HepG2 (cell line): Measurements from ENCODE around the gene DLX3. TPM values are rescaled to one million over a fixed set of nuclear protein-coding genes. Genes with fewer than 3 reads are reported as not detected.
A peak's percentile ranks its signal among the peaks of the same experiment; 100 is the strongest.

ENCODE experiments used
- EED ChIP-seq: sonication (generic); formaldehyde crosslinking; IDR thresholded peaks from 2 replicates; pipeline ENCODE4 v1.5.0; 2020; ENCODE audit warnings: mild to moderate bottlenecking, missing genetic modification reagents
- GPN1 ChIP-seq: sonication (generic); formaldehyde crosslinking; IDR thresholded peaks from 2 replicates; pipeline ENCODE4 v1.5.1; 2020; ENCODE audit warnings: missing genetic modification reagents, borderline replicate concordance
- MED8 ChIP-seq: sonication (generic); formaldehyde crosslinking; IDR thresholded peaks from 2 replicates; pipeline ENCODE4 v1.8.1; 2023; ENCODE audit warnings: mild to moderate bottlenecking, missing genetic modification reagents; ENCODE audit not compliant: insufficient replicate concordance
- MIER3 ChIP-seq: IDR thresholded peaks from 2 replicates; pipeline ENCODE4 v1.6.1; 2016; ENCODE audit warnings: missing compliant biosample characterization, borderline replicate concordance
- NR2F6 ChIP-seq, 2 experiments: IDR thresholded peaks; 2 replicates each; pipeline ENCODE4 v1.6.1; 2016; ENCODE audit warnings: antibody characterized with exemption in 1 of 2, mild to moderate bottlenecking in 1 of 2
- PRPF4 ChIP-seq: fragments of 200-400 bp; formaldehyde crosslinking; IDR thresholded peaks from 2 replicates; pipeline ENCODE4 v1.6.1; 2016; ENCODE audit warnings: low read length, low read depth; ENCODE audit not compliant: poor library complexity, severe bottlenecking
- REL ChIP-seq: sonication (generic); formaldehyde crosslinking; conservative IDR thresholded peaks from 2 replicates; pipeline ENCODE4 v1.8.0; 2022; ENCODE audit warnings: mild to moderate bottlenecking, missing genetic modification reagents, moderate library complexity
- SALL1 ChIP-seq: sonication (generic); formaldehyde crosslinking; IDR thresholded peaks from 2 replicates; pipeline ENCODE4 v1.8.0; 2022; ENCODE audit warnings: mild to moderate bottlenecking, missing genetic modification reagents
- SRF ChIP-seq: IDR thresholded peaks from 2 replicates; pipeline ENCODE4 v1.6.1; 2011; ENCODE audit warnings: mild to moderate bottlenecking, low read depth, low read length, moderate library complexity
- STAG1 ChIP-seq: sonication (generic); formaldehyde crosslinking; IDR thresholded peaks from 2 replicates; pipeline ENCODE4 v1.4.0; 2020; ENCODE audit warnings: missing genetic modification reagents
- TARDBP ChIP-seq: sonication (generic); formaldehyde crosslinking; IDR thresholded peaks from 2 replicates; pipeline ENCODE4 v1.8.0; 2022; ENCODE audit warnings: mild to moderate bottlenecking, missing genetic modification reagents
- ZNF335 ChIP-seq: sonication (generic); formaldehyde crosslinking; IDR thresholded peaks from 2 replicates; pipeline ENCODE4 v1.4.0; 2020; ENCODE audit warnings: missing genetic modification reagents
- ZNF761 ChIP-seq: sonication (generic); formaldehyde crosslinking; conservative IDR thresholded peaks from 2 replicates; pipeline ENCODE4 v1.4.0; 2020; ENCODE audit warnings: mild to moderate bottlenecking, missing genetic modification reagents
- polyA plus RNA-seq, 8 experiments: library from polyadenylated mRNA; depleted of rRNA in 3 of 8; stranded (reverse) in 7 of 8; unstranded in 1 of 8; fragments of >200 nt; fragmentation: Illumina TruSeq in 4 of 8; extraction: Trizol in 4 of 8; gene quantifications; 2 replicates each; pipeline versions ENCODE4 v1.2.1 to v1.2.3, GENCODE V29; 2011 to 2016; ENCODE audit warnings: low read depth in 4 of 8, missing spikeins in 1 of 8, mixed read lengths in 1 of 8; ENCODE audit not compliant: insufficient read depth in 1 of 8
- total RNA-seq, 5 experiments: library from RNA; depleted of rRNA; stranded (reverse); fragments of >200 nt; fragmentation: Illumina TruSeq; extraction: Trizol; gene quantifications; 2 replicates each; pipeline ENCODE4 v1.2.3, GENCODE V29; 2016; ENCODE audit warnings: low read depth in 1 of 5
- TF ChIP-seq, protein P1 (sequence below): sonication (generic); formaldehyde crosslinking; IDR thresholded peaks from 2 replicates; pipeline ENCODE4 v1.4.0; 2020; ENCODE audit warnings: missing genetic modification reagents, borderline replicate concordance
- TF ChIP-seq, protein P2 (sequence below): sonication (generic); formaldehyde crosslinking; IDR thresholded peaks from 2 replicates; pipeline ENCODE4 v1.4.0; 2020; ENCODE audit warnings: mild to moderate bottlenecking, low read depth, missing genetic modification reagents
- TF ChIP-seq, protein P3 (sequence below): sonication (generic); formaldehyde crosslinking; IDR thresholded peaks from 2 replicates; pipeline ENCODE4 v1.4.0; 2020; ENCODE audit warnings: missing genetic modification reagents
- TF ChIP-seq, protein P4 (sequence below): IDR thresholded peaks from 2 replicates; pipeline ENCODE4 v1.6.1; 2016; ENCODE audit warnings: missing compliant biosample characterization, missing genetic modification reagents, borderline replicate concordance
- TF ChIP-seq, protein P5 (sequence below): sonication (generic); formaldehyde crosslinking; IDR thresholded peaks from 2 replicates; pipeline ENCODE4 v1.5.1; 2020; ENCODE audit warnings: mild to moderate bottlenecking, moderate library complexity, missing genetic modification reagents

The DLX3 gene
- total and polyA plus RNA-seq, 2 of the 13 experiments (the other 11 are each of a cell fraction or from before 2014, with no cell fraction given): 0.03 TPM; not detected in 1

DNA sequence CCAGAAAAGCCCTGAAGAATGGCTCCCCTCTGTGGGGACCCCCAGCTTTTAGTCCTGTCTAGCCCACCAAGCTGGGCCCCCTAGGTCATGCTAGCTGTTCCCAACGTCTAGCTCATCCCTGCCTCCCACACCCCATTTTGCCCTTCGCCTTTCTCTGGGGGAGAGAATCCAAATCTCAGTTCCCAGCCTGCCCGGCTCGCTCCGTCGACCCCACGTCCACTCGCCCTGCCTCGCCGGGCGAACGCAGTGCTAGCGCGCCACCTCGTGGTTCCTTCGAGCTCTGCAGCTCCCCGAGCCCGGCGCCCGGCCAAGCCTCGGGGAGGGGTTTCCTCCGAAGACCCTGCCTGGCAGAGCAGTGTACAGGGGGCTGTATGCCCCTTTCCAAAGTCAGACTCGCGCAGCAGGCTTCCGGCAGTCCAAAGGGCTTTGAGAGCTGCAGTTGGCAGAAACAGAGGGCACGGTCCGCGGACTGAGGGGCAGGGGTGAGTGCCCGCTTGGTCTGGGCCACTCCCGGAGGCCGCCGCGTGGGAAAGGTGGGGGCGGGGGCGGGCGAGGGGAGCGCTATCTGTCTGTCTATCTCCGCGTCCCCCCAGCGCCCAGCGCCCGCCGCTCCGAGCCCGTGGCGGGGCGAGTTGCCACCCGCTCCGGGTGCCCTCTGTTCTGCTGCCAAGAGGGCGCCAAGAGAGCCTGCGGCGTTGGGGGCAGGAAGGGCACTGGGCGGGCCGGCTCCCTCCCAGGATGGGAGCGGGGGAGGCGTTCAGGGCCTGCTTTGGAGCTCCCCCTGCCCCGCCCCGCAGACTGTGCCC lies 1.7 kb upstream of the DLX3 start (continued):
- TF ChIP-seq, protein P1, sequence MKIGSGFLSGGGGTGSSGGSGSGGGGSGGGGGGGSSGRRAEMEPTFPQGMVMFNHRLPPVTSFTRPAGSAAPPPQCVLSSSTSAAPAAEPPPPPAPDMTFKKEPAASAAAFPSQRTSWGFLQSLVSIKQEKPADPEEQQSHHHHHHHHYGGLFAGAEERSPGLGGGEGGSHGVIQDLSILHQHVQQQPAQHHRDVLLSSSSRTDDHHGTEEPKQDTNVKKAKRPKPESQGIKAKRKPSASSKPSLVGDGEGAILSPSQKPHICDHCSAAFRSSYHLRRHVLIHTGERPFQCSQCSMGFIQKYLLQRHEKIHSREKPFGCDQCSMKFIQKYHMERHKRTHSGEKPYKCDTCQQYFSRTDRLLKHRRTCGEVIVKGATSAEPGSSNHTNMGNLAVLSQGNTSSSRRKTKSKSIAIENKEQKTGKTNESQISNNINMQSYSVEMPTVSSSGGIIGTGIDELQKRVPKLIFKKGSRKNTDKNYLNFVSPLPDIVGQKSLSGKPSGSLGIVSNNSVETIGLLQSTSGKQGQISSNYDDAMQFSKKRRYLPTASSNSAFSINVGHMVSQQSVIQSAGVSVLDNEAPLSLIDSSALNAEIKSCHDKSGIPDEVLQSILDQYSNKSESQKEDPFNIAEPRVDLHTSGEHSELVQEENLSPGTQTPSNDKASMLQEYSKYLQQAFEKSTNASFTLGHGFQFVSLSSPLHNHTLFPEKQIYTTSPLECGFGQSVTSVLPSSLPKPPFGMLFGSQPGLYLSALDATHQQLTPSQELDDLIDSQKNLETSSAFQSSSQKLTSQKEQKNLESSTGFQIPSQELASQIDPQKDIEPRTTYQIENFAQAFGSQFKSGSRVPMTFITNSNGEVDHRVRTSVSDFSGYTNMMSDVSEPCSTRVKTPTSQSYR: 0 out of 2 replicates have a peak, but pooled peaks have one; percentile 40
- TF ChIP-seq TARDBP (CRISPR knock-in tag) (peak; percentile 56; the same call in 1 of the 2 replicates), PRPF4 (no peak), ZNF335 (no peak), REL (CRISPR knock-in tag) (no peak; the same call in 1 of the 2 replicates), GPN1 (CRISPR knock-in tag) (no peak), STAG1 (CRISPR knock-in tag) (peak; percentile 99), EED (CRISPR knock-in tag) (no peak), MED8 (CRISPR knock-in tag) (no peak), SRF (no peak), NR2F6 (IDR thresholded peaks at IDR 0.05) (no peak), NR2F6 (CRISPR knock-in tag; IDR thresholded peaks at IDR 0.05) (peak; percentile 69; the same call in 1 of the 2 replicates), SALL1 (peak; percentile 67; the same call in 1 of the 2 replicates), MIER3 (CRISPR knock-in tag) (peak; percentile 44; the same call in 1 of the 2 replicates), ZNF761 (CRISPR knock-in tag) (no peak)
- TF ChIP-seq, protein P2, sequence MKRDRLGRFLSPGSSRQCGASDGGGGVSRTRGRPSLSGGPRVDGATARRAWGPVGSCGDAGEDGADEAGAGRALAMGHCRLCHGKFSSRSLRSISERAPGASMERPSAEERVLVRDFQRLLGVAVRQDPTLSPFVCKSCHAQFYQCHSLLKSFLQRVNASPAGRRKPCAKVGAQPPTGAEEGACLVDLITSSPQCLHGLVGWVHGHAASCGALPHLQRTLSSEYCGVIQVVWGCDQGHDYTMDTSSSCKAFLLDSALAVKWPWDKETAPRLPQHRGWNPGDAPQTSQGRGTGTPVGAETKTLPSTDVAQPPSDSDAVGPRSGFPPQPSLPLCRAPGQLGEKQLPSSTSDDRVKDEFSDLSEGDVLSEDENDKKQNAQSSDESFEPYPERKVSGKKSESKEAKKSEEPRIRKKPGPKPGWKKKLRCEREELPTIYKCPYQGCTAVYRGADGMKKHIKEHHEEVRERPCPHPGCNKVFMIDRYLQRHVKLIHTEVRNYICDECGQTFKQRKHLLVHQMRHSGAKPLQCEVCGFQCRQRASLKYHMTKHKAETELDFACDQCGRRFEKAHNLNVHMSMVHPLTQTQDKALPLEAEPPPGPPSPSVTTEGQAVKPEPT (CRISPR knock-in tag): no peak
- TF ChIP-seq, protein P3, sequence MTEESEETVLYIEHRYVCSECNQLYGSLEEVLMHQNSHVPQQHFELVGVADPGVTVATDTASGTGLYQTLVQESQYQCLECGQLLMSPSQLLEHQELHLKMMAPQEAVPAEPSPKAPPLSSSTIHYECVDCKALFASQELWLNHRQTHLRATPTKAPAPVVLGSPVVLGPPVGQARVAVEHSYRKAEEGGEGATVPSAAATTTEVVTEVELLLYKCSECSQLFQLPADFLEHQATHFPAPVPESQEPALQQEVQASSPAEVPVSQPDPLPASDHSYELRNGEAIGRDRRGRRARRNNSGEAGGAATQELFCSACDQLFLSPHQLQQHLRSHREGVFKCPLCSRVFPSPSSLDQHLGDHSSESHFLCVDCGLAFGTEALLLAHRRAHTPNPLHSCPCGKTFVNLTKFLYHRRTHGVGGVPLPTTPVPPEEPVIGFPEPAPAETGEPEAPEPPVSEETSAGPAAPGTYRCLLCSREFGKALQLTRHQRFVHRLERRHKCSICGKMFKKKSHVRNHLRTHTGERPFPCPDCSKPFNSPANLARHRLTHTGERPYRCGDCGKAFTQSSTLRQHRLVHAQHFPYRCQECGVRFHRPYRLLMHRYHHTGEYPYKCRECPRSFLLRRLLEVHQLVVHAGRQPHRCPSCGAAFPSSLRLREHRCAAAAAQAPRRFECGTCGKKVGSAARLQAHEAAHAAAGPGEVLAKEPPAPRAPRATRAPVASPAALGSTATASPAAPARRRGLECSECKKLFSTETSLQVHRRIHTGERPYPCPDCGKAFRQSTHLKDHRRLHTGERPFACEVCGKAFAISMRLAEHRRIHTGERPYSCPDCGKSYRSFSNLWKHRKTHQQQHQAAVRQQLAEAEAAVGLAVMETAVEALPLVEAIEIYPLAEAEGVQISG (CRISPR knock-in tag): no peak
- TF ChIP-seq, protein P4, sequence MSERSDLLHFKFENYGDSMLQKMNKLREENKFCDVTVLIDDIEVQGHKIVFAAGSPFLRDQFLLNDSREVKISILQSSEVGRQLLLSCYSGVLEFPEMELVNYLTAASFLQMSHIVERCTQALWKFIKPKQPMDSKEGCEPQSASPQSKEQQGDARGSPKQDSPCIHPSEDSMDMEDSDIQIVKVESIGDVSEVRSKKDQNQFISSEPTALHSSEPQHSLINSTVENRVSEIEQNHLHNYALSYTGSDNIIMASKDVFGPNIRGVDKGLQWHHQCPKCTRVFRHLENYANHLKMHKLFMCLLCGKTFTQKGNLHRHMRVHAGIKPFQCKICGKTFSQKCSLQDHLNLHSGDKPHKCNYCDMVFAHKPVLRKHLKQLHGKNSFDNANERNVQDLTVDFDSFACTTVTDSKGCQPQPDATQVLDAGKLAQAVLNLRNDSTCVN (CRISPR knock-in tag): peak; percentile 66; the same call in 1 of the 2 replicates
- TF ChIP-seq, protein P5, sequence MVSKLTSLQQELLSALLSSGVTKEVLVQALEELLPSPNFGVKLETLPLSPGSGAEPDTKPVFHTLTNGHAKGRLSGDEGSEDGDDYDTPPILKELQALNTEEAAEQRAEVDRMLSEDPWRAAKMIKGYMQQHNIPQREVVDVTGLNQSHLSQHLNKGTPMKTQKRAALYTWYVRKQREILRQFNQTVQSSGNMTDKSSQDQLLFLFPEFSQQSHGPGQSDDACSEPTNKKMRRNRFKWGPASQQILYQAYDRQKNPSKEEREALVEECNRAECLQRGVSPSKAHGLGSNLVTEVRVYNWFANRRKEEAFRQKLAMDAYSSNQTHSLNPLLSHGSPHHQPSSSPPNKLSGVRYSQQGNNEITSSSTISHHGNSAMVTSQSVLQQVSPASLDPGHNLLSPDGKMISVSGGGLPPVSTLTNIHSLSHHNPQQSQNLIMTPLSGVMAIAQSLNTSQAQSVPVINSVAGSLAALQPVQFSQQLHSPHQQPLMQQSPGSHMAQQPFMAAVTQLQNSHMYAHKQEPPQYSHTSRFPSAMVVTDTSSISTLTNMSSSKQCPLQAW (CRISPR knock-in tag): 0 out of 2 replicates have a peak, but pooled peaks have one; percentile 66
